ENCODE data around the gene TEDC2.

Gene TEDC2

DNA sequence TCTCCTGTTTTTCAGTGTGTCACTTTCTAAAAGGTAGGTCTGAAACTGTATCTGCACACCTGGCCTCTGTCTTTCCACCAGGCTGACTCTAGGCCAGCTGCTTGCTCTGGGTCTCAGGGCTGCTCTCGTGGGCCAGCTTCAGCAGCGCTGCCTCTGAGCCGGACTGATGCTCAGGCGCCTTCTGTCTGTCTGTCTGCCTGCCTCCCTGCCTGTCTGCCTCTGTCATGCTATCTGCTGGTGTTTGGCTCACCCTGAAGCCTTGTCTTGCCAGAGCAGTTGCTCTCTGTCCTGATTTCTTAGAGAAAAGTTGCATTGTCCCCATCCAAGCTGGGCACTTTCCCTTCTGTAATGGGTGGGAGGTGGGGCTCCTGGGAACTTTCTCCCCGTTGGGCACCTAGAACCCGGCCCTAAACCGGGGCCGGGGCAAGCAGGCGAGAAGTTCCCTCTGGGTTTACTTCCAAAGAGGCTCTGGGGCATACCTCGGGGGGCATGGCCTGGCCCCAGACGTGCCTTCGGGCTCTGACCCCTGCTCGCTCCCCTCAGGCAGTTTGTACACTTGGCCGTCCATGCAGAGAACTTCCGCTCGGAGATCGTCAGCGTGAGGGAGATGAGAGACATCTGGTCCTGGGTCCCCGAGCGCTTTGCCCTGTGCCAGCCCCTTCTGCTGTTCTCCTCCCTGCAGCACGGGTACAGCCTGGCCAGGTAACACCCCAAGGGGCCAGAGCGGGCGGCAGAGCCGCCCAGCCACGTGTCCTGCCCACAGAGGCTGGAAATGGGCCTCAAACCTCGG lies 38.0 kb downstream of the TEDC2 start:
- DNase-seq, result no peak

DNA sequence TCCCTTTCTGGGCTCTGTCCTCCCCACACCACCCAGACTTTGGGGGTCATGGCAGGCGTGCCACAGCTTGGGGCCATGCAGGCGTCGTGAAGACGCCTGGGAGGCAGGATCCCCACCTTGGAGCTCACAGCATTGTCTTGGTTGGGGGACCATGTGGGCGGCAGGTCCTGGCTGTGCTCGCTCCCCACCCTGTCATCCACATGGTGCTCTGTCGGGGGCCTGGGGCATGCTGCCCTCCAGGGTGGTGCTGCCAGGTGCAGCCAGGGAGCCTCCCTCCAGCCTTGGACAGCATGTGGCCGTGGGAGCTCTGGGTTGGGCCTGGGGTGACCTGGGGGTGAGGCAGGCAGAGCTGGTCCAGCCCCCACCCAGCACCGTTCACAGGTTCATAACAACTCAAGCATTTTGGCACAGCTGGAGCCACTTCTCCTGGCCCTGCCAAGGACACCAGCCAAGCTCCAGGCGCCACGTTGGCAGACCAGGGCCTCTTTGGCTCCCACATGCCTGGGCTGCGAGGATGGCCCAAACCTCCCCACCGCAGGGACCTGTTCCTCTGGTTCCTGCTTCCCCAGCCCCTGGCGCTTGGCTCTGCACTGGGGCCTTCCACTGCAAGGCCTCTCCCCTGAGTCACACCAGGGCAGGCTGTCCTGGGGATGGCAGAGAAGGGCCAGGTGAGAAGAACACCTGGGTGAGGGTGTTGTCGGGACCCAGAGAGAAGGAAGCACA lies 38.8 kb downstream of the TEDC2 start:
- no peak for DNase-seq

DNA sequence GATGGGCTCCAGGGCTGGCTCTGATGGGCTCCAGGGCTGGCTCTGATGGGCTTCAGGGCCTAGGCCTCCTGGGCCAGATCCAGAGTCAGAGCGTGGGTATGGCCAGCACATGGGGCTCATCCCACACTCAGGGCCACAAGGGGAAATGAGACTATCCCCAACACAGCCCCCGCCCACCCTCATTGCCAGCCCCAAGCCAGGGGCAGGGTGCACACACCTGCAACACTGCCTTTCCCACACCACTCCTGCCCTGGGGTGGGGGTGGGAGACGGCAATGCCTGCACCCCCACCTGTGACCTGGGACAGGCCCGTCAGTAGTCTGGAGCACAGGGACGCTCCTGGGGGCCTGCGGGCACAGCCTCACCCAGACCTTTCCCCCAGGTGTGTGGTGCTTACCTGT lies 39.5 kb downstream of the TEDC2 start:
- DNase-seq, result no peak

DNA sequence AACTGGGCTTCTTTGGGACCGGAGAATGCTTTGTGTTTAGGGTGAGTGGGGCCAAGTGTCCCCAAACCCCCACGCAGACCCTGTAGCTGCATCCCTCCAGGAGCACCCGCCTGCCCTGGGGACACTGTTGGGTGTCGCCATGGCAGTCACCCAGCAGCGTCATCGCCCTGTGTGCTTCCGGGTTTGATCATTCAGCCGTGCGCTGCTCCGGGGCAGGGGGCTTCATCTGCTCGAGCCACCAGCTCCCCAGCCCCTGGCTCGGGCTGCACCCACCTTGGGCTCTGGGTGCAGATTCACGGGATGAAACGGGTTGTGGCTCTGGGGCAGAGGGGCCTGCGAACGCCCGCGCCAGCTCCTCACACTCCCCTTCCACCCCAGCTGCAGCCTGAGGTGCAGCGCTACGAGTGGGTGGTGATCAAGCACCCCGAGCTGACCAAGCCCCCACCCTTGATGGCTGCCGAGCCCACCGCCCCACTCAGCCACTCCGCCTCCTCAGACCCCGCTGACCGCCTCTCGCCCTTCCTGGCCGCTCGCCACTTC lies 40.1 kb downstream of the TEDC2 start:
- no peak for DNase-seq

DNA sequence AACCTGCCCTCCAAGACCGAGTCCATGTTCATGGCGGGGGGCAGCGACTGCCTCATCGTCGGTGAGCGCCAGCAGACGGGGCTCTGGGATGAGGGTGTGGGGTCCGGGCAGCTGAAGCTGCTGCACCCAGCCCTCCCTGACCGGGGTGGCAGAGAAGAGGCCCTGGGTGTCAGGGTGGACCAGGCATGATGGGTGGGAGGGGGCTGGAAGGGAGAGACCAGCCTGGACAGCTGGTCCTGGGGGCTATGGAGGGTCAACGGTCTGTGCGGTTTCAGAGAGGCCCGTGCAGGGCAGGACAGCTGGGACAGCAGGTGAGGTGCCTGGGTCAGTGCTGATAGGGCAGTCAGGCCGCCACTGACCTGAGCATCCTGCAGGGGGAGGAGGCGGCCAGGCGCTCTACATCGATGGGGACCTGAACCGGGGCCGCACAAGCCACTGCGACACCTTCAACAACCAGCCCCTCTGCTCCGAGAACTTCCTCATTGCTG lies 40.6 kb downstream of the TEDC2 start:
- no peak for DNase-seq

DNA sequence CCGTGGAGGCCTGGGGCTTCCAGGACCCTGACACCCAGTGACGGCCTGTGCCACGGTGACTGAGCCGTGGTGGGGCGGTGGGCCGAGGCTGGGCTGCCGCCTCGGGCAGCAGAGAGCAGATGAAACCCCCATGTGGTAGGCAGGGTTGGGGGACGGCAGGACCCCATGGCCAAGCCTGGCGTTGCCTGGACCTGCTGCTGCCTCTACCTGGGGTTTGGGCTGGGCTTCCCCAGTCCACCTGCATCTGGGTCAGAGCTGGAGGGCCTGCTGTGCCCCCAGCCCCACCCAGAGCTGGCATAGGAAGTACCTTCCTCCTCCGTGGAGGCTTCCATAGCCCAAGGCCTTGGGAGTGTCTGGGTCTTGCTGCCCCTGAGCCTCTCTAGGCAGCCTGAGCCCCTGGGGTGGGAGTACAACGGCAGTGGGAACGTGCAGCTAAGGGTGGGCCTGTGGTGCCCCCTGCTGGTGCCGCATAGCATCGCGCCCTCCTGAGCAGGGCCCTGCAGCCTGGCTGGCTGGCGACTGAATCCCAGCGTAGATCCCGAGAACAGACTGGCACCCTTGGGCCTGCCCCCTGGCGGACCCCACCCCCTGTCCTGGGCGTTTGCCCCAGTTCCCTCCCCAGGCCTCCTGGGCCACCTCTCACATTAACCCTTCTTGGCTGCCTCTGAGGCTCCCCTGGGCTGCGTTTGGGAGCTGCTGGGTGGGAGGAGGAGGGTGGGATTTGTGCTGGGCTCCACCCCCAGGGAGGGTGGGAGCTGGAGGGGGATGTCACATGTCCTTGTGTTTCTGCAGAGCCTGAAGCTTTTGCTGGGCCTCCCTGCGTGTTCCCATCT lies 41.2 kb downstream of the TEDC2 start:
- DNase-seq, result peak; percentile 75

DNA sequence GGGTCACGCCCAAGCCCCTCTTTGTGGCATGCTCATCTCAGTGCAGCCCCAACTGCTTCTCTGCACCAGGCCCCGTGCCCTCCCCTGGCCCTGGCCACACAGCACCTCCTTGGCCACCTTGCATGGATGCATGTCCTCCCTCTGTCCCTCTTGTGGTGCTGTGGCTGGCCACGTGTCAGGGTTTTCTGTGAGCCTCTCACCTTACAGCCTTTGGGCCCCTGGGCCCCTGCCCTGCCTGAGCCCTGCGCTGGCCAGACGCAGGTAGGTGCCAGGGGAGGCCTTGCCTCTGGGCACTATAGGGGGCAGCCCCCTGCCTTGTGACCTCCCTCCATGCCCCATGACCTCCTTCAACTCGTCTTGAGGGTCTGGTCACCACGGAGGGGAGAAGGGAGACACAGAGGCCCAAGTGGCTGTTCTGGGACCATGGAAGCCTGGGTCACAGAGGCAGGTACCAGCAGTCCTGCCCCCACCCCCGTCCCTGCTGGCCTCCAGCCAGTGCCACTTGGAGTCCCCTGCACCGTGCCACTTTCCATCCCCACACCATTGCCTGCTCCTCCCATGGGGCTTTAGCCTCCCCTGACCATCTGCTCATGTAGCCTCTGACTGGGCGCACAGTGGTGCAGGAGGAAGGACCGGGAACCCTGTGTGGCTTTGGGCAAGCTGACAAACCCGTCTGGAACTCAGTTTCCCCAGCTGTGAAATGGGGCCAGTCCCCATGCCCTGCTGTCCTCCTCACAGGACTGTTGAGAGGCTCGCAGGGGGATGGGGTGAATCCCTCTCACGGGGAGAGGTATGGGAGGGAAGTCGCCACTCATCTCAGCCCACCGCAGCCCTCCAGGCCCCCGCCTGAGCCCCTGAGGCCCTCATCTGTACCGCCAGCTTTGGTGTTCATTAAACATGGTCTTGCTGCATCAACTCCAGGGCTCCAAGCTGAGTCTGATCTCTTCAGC lies 42.3 kb downstream of the TEDC2 start:
- DNase-seq, result no peak

DNA sequence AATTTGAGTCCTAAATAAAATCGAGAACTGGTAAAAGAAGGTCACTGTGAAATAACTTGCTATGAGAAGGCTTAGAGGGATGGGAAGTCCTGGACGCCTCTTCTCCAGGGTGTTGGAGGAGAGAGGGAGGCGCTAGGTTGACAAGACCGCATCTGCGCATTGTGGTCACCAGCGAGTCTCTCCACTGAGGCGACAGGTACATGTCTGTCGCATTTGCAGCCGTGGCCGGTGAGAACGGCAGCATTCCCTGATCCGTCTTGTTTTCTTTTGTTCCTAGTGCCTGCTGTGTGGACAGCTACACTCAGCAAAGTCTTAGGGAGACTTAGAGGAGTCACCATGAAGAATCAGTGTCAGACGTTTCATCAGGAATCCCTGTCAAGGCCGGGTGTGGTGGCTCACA lies 45.8 kb downstream of the TEDC2 start:
- DNase-seq, result no peak

DNA sequence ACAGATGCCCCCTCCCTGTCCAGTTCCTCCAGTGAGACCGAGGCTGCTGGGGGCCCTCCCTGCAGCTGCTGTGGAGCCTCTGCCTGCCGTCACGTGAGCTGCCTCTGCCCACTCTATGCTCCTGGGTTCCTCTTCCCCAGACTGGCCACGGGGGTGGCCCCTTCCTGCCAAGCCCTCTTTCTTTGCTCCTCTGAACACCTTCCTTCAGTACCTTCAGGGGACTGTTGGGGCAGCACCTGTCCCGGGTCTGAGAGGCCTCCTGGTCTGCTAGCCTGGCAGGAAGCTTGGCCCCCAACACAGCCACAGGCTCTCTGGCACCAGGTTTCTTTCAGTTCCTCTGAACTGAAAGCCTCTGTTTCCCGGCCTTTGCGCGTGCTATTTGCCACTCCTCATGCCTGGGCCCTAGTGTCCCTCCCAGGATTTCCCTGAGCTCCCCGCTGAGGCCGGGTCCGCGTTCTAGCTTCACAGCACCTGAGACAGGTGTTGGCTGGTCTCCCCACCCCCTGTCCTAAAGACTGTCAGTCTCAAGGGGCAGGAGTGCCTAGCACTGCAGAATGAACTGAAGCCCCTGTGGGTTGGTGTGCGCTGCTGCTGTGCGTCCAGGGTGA lies 47.2 kb downstream of the TEDC2 start:
- DNase-seq, result peak; percentile 76

DNA sequence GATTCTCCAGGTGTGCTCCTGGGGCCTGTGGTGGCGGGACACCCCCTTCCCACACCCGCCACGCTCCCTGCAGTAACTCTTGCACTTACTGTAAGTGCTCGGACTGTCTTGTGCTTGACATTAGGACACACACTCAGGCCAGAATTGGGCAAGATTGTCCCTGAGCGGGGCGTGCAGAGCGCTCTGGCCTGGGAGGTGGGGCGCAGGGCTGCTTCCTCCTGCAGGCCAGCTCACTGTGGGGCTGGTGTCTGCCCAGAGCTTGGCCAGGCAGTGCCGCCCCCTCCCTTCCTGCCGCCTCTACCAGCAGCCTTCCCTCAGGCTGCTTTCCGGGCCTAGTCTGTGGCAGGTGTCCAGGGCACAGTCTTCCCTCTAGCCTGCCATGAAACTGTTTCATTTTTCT lies 47.8 kb downstream of the TEDC2 start:
- DNase-seq, result peak; percentile 86

DNA sequence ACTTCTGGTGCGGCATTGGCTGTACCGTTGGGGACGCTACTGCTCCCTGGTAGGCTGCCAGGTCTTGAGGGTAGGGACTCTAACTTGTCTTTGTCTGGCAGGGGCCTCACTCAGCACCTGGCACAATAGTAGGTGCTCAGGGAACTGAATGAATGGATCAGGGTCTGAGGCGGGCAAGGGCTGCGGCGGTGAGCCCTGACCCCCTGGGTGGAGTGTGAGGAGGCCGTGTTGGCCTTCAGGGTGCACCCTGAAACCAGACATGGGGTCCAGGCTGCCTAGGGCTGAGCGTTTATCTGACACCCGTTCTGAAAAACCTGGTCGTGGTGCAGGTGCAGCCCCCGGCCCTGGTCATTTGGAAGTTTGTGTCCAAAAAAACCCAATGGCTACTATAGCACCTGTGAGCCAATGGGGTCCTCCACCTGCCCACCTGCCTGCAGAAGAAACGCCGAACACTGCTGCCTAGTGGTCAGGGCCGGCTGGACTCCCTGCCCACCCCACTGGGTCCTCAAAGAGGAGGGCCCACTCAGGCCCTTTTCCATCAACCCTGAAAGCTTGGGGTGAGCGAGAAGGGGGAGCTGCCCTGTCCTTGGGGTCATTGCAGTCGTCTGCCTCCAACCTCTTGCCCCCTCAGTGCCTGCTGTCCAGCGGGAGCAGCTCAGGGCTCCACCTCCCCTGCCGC lies 49.0 kb downstream of the TEDC2 start:
- DNase-seq, result no peak

DNA sequence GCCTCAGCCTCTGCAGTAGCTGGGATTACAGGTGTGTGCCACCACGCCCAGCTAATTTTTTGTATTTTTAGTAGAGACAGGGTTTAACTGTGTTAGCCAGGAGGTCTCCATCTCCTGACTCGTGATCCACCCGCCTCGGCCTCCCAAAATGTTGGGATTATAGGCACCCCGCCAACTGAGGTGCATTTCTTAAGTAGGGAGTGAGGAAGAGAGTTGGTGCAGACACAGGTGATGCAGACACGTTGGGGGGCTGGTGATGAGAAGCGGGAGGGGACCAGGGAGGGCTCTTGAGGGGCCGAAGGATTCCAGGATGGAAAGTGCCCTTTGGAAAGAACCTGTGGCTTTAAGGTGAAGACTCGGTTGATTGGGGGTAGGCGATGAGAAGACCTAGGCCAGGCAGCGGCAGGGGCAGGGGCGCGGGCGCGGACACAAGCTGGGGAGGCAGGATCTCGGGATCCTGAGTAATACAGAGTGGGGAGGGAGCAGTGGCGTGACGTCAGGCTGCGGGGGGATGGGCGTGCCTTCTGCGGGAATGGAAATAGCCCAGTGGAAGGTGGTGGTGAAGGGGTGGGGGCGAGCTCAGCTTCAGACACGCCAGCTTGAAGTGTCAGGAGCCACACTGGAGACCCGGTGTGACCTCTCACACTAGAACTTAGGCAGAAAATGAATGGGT lies 51.4 kb downstream of the TEDC2 start:
- peak; percentile 28 for DNase-seq

DNA sequence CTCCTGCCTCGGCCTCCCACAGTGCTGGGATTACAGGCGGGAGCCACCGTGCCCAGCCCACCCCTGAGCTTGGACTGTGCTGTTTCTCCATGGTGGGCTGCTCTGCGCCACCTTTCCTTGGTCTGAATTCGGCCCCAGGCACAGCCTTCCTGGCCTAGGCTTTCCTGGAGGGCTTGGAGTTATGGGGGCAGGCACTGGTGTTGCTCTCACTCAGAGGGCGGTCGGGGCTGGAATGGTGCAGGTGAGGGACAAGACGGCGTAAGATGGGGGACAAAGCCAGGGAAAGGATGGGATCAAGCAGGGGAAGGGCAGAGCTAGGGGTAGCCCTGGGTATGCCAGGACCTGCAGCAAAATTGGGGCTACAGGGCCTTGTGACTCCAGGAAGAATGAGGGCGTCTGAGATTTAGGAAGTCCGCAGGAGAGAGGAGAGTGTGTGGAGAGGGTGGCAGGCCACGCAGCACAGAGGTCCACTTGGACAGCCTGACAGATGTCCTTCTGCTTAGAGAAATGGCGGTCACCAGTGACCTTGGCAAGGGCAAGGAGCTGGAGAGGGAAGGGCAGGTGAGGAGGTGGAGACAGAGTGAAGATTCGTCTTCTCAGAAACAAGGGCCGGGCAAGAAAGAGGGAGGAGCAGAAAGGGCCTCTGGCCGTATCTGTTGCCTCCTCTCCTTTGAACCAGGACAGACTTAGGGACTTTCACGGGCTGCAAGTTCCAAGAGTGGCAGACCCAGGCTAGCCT lies 52.3 kb downstream of the TEDC2 start:
- DNase-seq, result no peak

DNA sequence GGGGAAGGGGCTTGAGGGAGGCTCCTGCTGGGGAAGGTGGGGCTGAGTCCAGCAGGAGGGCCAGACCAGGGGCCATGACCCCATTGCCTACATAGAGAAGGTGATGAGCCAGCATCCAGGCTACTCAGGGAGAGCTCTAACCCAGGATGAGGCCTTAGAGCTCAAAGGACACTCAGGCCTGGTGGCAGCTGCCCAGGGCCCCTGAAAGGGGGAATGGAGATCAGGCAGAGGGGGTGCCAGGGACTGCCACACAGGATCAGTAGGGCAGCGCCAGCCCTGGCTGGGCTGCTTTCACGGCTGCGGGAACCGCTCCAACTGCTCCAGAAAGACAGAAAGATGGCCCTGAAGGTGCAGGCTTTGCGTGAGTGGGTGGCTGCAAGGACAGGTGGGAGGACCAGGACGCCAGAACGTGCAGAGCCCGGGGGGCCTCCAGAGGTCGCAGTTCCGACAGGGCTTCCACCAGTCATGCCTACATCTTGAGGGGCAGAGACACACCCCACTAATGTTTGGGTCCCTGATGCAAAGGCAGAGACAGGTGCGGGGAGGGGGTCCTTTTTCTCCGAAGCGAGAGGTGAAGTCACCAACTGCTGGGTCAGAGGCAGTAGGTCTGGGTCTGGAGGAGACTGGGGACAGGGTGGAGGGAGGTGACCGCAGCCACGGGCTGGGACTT lies 53.0 kb downstream of the TEDC2 start:
- DNase-seq, result no peak

DNA sequence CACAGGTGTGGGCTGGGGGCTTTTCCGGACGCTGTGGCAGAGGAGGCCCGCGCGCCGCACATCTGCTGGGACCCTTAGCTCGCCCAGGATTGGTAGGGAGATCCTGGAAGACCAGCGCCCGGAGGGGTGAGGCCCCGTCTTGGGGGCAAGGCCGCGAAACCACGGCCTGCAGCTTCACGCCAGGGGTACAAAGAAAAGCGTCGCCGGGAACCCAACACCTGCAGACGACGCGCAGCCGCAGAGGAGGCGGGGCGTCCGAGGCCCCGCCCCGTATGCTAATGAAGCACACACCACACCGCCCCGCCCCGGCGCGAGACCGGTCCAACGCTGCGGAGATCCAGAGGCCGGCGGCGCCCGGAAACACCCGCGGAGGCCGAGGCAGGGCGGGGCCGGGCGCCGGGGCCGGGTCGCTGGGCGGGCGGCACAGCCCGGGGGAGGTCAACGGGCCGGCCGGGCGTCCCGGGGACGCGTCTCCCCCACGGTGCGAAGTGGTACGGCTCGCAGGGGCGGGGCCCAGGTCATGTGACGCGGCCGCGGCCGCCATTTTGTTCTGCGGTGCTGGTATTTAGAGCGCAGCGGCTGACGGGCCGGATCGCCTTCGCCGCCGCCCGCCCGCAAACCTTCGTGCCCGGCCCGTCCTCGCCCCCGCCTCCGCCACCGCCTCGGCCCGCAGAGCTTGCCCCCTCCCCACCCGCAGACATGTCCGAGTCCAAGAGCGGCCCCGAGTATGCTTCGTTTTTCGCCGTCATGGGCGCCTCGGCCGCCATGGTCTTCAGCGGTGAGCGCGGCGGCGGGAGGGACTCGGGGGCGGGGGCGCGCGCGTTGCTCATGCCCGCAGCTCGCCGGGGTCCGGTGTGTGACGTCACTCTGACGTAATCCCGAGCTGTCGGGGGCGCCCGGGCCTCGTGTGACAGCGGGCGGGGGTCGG lies 53.8 kb downstream of the TEDC2 start, which contains the start of gene ATP6V0C:
Gene ATP6V0C, plus strand, starts transcription at position 548 of the 928 bp plus-strand sequence. Its CDS starts 152 bp downstream, at position 700.
- DNase-seq, result peak; percentile 91
